ENCODE data around the gene CDRT15L2. TPM values are rescaled to one million over a fixed set of nuclear protein-coding genes. Genes with fewer than 3 reads are reported as not detected.

Gene CDRT15L2
- total RNA-seq, 1 donor from 2014 or later: not detected

Other genes with a start within 250 kb of the CDRT15L2 start
- not detected in 3 replicates for gene LGALS9B, start 112.2 kb upstream of the CDRT15L2 start, total RNA-seq